Adrenal gland (tissue), 5 donors: ENCODE data around the gene STXBP4.

ENCODE experiments used
- CTCF ChIP-seq, 6 experiments: fragments of 450-650 bp in 4 of 6; fragments of 200-600 bp in 2 of 6; sonication (generic) in 1 of 6; IDR thresholded peaks; 1 replicate in 5 of 6; 2 replicates in 1 of 6; pipeline versions ENCODE4 v1.5.1 to v1.8.0; 2016 to 2021; ENCODE audit warnings: antibody characterized with exemption in 6 of 6, mild to moderate bottlenecking in 2 of 6, moderate library complexity in 1 of 6
- POLR2A ChIP-seq, 2 donors: fragments of 450-650 bp; IDR thresholded peaks; one replicate each; pipeline ENCODE4 v1.6.1; 2017; ENCODE audit warnings: antibody characterized with exemption in 2 of 2, mild to moderate bottlenecking in 2 of 2, moderate library complexity in 1 of 2
- donor health status: DM: no; HTN: no; CAD: no.

DNA sequence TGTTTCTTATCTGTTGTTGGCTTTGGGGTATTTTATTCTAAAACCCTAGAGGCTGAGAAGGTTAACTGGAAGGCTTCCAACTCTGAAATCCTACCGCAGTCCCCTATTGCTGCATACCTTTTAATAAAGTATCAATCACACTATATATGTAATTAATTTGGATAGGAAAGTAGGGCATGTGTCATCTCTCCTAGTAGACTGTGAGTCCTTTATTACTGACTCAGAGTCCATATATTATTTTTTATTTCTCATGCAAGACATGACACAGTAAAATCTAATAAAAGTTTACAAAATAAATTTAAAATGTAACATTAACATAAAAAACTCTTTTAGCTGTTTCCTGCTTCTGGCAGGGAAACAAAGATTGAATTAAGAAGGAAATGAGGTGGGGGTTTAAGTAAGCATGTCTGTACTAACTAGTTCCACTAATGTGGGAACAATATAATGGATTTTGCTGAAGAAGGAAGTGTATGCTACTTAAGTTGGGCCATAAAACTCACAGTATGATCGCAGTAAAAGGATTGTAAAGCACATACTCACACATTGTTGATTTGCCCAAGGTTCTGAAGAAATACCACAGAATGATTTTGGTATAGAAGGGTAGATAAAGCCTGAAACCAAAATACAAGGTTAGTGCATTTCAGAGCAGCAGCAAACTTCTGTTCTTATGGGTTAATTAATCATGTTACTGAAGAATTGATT, 198.6 kb downstream of the STXBP4 start:
- TF ChIP-seq CTCF (IDR thresholded peaks at IDR 0.05) = no peak
- no peak for TF ChIP-seq POLR2A (IDR thresholded peaks at IDR 0.05)
